GM18499 (cell line): Measurements from ENCODE around the gene TUBG1.

Experiments
- ATAC-seq: cut with Tn5 transposase; IDR thresholded peaks from one replicate; pipeline ENCODE4 v1.9.1; 2021; ENCODE audit warnings: moderate number of reproducible peaks; ENCODE audit not compliant: insufficient read depth, unreplicated experiment

TUBG1 gene

GRCh38 chr17:42609182-42609813 is at the start of gene TUBG1, which contains the start of gene RETREG3:
TUBG1 (plus strand) TSS chr17:42609683; CDS start chr17:42609738, 55 bp downstream.
RETREG3 (minus strand) TSS chr17:42609374; CDS start chr17:42609324, 50 bp downstream.
- peak; percentile 67 for ATAC-seq

GRCh38 chr17:42560246-42560645 is 49.2 kb upstream of the TUBG1 start:
- no peak for ATAC-seq

- no peak for ATAC-seq
Observed at GRCh38 chr17:42561897-42562387, 47.5 kb upstream of the TUBG1 start, which contains the start of gene COASY. COASY (plus strand) TSS chr17:42562148; CDS start chr17:42562623, 475 bp downstream.

GRCh38 chr17:42562388-42563142 is 46.9 kb upstream of the TUBG1 start:
- ATAC-seq, result no peak

- no peak for ATAC-seq
Observed at GRCh38 chr17:42563143-42563509, 46.4 kb upstream of the TUBG1 start.

GRCh38 chr17:42563543-42563942 is 45.9 kb upstream of the TUBG1 start:
- ATAC-seq, result no peak

- ATAC-seq, result no peak
Observed at GRCh38 chr17:42563950-42564349, 45.5 kb upstream of the TUBG1 start.

GRCh38 chr17:42564815-42565522 is 44.5 kb upstream of the TUBG1 start:
- no peak for ATAC-seq

GRCh38 chr17:42565523-42566214 is 43.8 kb upstream of the TUBG1 start:
- ATAC-seq, result no peak

- no peak for ATAC-seq
Observed at GRCh38 chr17:42566215-42566882, 43.1 kb upstream of the TUBG1 start.

GRCh38 chr17:42566883-42567573 is 42.5 kb upstream of the TUBG1 start, which contains the start of gene MLX:
MLX (plus strand) TSS chr17:42567100; CDS start chr17:42567125, 25 bp downstream.
- no peak for ATAC-seq

GRCh38 chr17:42568341-42569111 is 41.0 kb upstream of the TUBG1 start:
- no peak for ATAC-seq

GRCh38 chr17:42571435-42572225 is 37.9 kb upstream of the TUBG1 start:
- ATAC-seq, result no peak

- no peak for ATAC-seq
Observed at GRCh38 chr17:42573095-42573494, 36.4 kb upstream of the TUBG1 start.

- no peak for ATAC-seq
Observed at GRCh38 chr17:42574463-42574862, 35.0 kb upstream of the TUBG1 start.

GRCh38 chr17:42577140-42577531 is 32.3 kb upstream of the TUBG1 start:
- no peak for ATAC-seq

GRCh38 chr17:42577532-42578281 is 31.8 kb upstream of the TUBG1 start, which contains the start of gene PSMC3IP:
PSMC3IP (minus strand) TSS chr17:42577729; CDS start chr17:42577686, 43 bp downstream.
- peak; percentile 45 for ATAC-seq
